Esophagus (tissue), 2 donors: ENCODE results near the gene TRIM17. TPM values are rescaled to one million over a fixed set of nuclear protein-coding genes. Genes with fewer than 3 reads are reported as not detected.

ENCODE experiments used
- H3K27ac ChIP-seq, 2 donors: one replicate each; pipeline ENCODE4 v1.5.1; 2013; ENCODE audit warnings: low read depth in 2 of 2, mild to moderate bottlenecking in 2 of 2, inconsistent platforms in 1 of 2, low read length in 1 of 2, moderate library complexity in 1 of 2
- H3K27me3 ChIP-seq, 2 donors: one replicate each; pipeline ENCODE4 v1.6.1; 2013; ENCODE audit warnings: low read length in 2 of 2, control low read depth in 1 of 2, mild to moderate bottlenecking in 1 of 2; ENCODE audit not compliant: insufficient read depth in 2 of 2, control insufficient read depth in 1 of 2
- H3K36me3 ChIP-seq, 2 donors: one replicate each; pipeline ENCODE4 v1.6.1; 2013; ENCODE audit warnings: low read length in 1 of 2; ENCODE audit not compliant: control insufficient read depth in 2 of 2, insufficient read depth in 2 of 2
- H3K4me1 ChIP-seq, 2 donors: one replicate each; pipeline ENCODE4 v1.6.1; 2013; ENCODE audit warnings: low read length in 1 of 2; ENCODE audit not compliant: control insufficient read depth in 2 of 2, insufficient read depth in 2 of 2
- H3K4me3 ChIP-seq, 2 donors: one replicate each; pipeline ENCODE4 v1.5.1; 2013; ENCODE audit warnings: low read length in 2 of 2, mild to moderate bottlenecking in 2 of 2, low read depth in 1 of 2, moderate library complexity in 1 of 2
- H3K9me3 ChIP-seq, 2 donors: one replicate each; pipeline ENCODE4 v1.6.1; 2013; ENCODE audit warnings: mild to moderate bottlenecking in 2 of 2, low read depth in 1 of 2, low read length in 1 of 2, moderate library complexity in 1 of 2; ENCODE audit not compliant: control insufficient read depth in 2 of 2, insufficient read depth in 1 of 2
- WGBS, 2 donors: extraction: QIAGEN DNeasy Blood & Tissue Kit; methylation state at CpG; one replicate each; pipeline ENCODE4 v1.1.7; 2013; 5-methylcytosine and 5-hydroxymethylcytosine counted together
- polyA plus RNA-seq, 2 donors: library from polyadenylated mRNA; stranded (reverse); fragments of 200-250 nt; gene quantifications; one replicate each; pipeline ENCODE4 v1.2.3, GENCODE V29; 2013
- donor health status: healthy with polysubstance abuse.
- donor health status: Bipolar disorder and iron deficiency.

TRIM17 gene
- polyA plus RNA-seq, 2 donors: 1.1 to 1.8 TPM

DNA sequence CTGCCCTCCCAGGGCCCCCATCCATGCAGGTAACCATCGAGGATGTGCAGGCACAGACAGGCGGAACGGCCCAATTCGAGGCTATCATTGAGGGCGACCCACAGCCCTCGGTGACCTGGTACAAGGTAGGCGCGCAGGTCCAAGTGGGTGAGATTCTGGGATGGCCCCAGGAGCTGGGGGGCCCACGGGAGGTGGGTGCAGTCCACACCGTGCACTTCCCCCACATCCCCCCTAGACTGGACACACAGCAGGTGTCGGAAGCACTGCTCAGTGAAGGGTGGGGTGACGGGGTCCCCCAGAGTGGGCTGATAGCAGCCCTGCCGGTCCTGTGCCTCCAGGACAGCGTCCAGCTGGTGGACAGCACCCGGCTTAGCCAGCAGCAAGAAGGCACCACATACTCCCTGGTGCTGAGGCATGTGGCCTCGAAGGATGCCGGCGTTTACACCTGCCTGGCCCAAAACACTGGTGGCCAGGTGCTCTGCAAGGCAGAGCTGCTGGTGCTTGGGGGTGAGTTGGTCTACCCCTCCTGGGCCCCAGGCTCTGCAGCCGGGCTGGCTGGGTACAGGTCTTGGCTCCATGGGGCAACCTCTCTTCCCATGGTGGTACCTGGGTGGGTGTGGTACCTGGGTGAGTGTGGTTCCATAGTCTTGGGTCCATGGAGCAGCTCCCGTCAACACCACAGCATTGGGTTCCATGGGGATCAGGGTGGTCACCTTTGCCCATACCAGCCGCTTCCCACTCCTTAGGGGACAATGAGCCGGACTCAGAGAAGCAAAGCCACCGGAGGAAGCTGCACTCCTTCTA, 50.4 kb downstream of the TRIM17 start:
- Histone ChIP-seq H3K36me3 (no peaks in the 10 kb centered on the region), H3K27ac (no peak overlapping the region), H3K27me3 (no peaks in the 10 kb centered on the region), H3K4me3 (no peak overlapping the region), H3K4me1 (peaks cover under 1 to 2% of the 10 kb centered on the region in 2 donors), H3K9me3 (no peaks in the 10 kb centered on the region)
- 89 to 90% methylated on average over 23 of the region's 23 CpGs for WGBS, 2 donors

DNA sequence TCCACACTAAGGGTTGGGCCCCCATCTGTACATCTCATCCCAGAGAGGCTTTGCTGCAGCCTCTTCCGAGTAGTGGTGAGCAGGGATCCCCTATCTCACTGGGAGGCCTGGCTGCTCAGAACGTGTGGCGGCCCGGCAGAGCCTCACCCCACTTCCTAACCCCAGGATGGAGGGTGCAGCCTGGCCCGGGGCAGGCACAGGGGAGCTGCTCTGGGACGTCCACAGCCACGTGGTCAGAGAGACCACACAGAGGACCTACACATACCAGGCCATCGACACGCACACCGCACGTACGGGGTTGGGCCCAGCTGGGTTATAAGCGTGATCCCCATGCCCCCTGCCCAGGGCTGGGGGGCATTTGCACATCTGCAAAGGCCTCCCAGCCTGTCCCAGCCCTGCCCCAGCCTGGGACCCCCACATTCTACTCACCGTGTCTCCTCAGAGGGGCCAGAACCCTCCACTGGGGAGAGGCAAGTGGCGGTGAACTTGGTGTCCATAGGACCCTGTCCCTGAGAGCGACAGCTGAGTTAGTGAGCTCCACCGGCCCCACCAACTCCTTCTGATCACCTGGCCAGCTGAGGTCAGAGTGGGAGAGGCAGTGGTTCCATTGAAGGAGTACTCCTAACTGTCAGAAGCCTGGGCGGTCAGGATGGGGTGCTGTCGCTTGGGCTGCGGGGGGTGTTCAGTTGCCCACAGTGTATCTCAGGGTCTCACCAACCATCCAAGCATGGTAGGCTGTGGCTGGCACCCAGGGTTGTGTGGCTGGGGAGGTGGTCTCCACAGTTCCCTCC, 51.2 kb downstream of the TRIM17 start:
- no peak overlapping the region for H3K4me3 ChIP-seq
- H3K9me3 ChIP-seq: no peaks in the 10 kb centered on the region
- H3K27ac ChIP-seq: no peak overlapping the region
- 81 to 84% methylated on average over 20 of the region's 20 CpGs for WGBS, 2 donors
- no peaks in the 10 kb centered on the region for H3K27me3 ChIP-seq
- peaks cover 0 to 2% of the 10 kb centered on the region in 2 donors for H3K4me1 ChIP-seq
- no peaks in the 10 kb centered on the region for H3K36me3 ChIP-seq

DNA sequence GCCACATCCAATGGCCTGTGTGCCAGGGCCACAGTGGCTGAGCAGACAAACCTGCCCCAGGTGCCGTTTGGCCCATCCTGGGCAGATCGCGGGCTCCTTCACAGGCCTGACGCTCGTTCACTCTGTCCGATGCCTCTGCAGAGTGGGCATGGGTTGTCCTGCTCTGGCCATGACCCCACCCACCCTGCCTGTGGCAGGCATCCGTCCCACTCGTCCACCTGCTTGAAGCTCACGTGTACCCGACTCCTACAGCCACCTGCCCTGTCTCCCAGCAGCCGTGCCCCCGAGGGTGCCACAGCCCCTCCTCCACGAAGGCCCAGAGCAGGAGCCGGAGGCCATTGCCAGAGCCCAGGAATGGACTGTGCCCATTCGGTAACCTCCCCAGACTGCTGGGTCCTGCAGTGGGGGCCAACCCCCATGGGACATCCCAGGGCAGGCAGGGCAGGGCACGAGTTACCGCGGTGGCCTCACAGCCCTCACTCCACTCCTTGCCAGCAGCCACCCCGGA, 51.9 kb downstream of the TRIM17 start:
- Histone ChIP-seq H3K36me3 (no peaks in the 10 kb centered on the region), H3K27ac (no peak overlapping the region), H3K4me3 (no peak overlapping the region), H3K27me3 (no peaks in the 10 kb centered on the region), H3K4me1 (peaks cover 0 to 2% of the 10 kb centered on the region in 2 donors), H3K9me3 (no peaks in the 10 kb centered on the region)
- WGBS, 2 donors: 81 to 83% methylated on average over 17 to 19 of the region's 19 CpGs

DNA sequence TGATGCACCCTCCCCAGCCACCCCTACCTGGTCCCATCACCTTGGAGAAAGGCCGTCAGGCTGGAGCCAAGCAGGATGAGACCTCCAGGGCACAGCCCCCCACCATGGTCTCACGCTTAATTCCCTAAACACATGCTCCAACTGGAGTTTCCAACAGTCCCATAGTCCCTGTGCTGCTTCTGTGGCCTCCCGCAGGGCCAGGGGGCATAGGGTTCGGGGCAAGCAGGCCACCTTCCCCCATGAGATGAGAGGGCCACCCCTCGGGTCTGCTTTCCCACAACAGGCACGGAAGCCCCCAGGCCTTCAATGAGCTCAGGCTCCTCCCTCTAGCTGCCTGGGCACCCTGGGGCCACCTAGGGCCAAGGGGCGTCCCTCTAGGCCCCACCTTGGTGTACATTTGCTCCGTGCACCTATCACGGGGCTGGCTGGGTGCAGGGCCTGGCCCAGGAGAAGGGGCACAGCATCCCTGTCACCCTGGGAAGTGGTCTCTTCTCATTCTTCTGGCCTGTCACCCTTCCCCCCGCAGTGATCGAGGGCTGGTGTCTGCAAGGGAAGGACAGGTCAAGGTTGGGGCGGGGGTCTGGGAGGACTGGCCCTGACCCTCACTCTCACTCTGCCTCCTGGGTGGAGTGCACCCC, 52.5 kb downstream of the TRIM17 start:
- Histone ChIP-seq H3K9me3 (no peaks in the 10 kb centered on the region), H3K4me1 (peaks cover 0 to 2% of the 10 kb centered on the region in 2 donors), H3K4me3 (no peak overlapping the region), H3K27ac (no peak overlapping the region), H3K36me3 (no peaks in the 10 kb centered on the region), H3K27me3 (no peaks in the 10 kb centered on the region)
- 78 to 84% methylated on average over 12 of the region's 12 CpGs for WGBS, 2 donors

DNA sequence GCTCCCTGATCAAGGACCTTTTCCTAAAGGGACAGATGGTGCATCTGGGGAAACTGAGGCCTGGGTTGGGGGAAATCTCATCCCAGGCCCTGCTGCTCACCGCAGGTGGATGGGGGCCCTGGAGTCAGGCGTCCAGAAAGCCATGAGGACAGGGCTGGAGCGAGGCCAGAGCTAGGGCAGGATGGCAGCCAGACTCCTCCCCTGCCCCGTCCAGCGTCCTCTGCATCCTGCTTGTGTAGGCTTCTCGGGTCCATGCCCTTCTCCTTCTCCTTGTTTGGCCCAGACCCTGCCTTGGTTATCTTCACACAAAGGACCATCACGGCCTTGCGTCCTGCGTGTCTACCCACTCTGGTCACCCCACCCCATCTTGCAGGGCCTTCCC, 53.0 kb downstream of the TRIM17 start:
- Histone ChIP-seq H3K27ac (no peak overlapping the region), H3K36me3 (no peaks in the 10 kb centered on the region), H3K9me3 (no peaks in the 10 kb centered on the region), H3K4me1 (no peaks in the 10 kb centered on the region), H3K27me3 (no peaks in the 10 kb centered on the region), H3K4me3 (no peak overlapping the region)
- WGBS, 2 donors: 65 to 86% methylated on average over 9 of the region's 9 CpGs

DNA sequence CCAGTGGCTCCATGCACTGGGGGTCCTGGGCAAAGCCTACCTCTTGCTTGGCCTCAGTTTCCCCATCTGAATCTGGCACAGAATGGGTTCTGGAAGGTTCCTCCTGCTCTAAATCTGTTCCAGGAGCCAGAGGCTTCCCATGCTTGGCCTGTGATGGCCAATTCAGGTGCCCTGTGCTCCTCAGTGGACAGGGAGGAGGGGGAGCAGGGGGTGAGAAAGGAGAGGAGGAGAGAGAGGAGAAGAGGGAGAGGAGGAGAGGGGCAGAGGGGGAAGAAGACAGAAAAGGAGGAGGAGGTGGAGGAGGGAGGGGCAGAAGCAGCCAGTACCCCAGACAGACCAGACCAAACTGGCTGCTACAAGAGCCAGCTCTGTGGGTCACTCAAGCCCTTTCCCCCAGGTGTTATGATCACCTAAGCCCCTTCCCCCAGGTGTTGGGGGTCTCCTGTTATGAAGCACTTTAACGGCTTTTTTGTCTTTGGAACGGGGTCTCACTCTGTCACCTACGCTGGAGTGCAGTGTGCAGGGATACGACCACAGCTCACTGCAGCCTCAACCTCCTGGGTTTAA, 53.7 kb downstream of the TRIM17 start:
- Histone ChIP-seq H3K27ac (no peak overlapping the region), H3K36me3 (no peaks in the 10 kb centered on the region), H3K4me1 (no peaks in the 10 kb centered on the region), H3K27me3 (no peaks in the 10 kb centered on the region), H3K9me3 (no peaks in the 10 kb centered on the region), H3K4me3 (no peak overlapping the region)
- WGBS, 2 donors: 85 to 91% methylated on average over 4 of the region's 4 CpGs

DNA sequence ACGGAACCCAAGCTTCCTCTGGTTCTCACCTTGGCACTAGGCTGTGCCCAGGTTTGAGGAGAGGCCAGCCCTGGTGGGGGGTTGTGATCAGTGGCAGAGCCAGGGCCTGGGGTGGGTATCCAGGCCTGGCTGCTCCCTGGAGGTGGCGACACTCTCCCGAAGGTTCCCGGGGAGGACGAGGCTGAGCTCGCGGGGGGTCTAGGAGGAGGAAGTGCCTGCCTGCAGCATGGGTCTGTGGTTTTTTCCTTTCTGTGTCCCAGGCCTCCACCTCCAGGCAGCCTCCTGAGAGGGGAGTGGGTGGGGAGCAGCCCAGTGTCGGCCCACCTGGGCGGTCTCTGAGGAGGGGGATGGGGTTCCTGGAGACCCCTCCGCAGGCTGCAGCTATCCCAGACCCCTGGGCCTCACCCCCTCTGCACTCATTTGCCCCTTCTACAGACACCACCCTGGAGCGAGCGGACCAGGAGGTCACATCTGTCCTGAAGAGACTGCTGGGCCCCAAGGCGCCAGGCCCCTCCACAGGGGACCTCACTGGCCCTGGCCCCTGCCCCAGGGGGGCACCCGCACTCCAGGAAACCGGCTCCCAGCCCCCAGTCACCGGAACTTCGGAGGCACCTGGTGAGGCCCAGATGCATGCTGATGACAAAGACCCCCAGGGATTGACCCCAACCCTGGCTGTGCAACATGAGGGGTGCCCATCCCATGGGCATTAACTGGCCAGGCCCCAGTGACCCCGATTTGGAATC, 54.3 kb downstream of the TRIM17 start:
- Histone ChIP-seq H3K9me3 (no peaks in the 10 kb centered on the region), H3K36me3 (no peaks in the 10 kb centered on the region), H3K27me3 (no peaks in the 10 kb centered on the region), H3K4me1 (no peaks in the 10 kb centered on the region), H3K27ac (no peak overlapping the region), H3K4me3 (no peak overlapping the region)
- 80 to 82% methylated on average over 16 to 18 of the region's 18 CpGs for WGBS, 2 donors

DNA sequence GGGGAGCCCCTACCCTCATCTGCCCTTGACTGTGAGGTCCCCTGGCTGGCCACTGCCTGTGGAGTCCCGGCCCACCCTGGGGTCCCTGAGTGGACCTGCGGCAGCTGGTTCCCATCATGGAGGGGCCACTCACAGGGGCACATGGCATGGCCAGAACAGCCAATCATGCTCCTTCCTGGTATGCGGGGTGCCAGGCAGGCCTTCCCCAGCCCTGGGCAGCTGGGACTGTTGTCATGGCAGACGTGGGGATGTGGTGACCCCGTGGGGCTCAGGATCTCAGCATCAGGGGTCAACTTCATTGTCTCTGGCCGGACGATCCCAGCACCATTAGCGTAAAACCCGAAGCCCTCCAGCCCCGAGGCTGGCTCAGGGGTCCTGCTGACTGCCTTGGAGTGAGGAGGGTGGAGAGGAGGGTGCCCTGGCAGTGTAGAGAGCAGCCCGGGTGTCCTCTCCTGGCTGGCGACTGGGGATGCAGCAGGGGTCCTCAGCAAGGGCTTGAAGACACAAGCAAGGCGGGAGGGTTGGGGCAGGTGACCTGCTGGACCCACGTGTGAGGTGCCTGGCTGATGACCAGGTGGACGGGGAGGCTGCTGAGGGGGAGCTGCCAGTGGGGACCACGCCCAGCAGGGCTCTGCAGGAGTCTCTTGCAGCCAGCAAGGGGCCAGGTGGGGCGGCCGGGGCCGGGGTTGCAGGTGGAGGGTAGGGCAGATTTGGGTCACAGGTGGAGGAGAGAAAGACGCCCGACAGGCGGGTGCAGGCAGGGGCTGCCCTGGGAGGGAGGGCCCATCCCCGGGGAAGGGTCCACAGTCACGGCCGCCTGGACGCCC, 55.1 kb downstream of the TRIM17 start:
- no peaks in the 10 kb centered on the region for H3K9me3 ChIP-seq
- H3K27ac ChIP-seq: no peak overlapping the region
- H3K36me3 ChIP-seq: no peaks in the 10 kb centered on the region
- no peak overlapping the region for H3K4me3 ChIP-seq
- 75 to 84% methylated on average over 26 of the region's 26 CpGs for WGBS, 2 donors
- H3K4me1 ChIP-seq: no peaks in the 10 kb centered on the region
- H3K27me3 ChIP-seq: no peaks in the 10 kb centered on the region
